HG02642 (cell line): ENCODE results near the gene TCFL5.
A peak's percentile ranks its signal among the peaks of the same experiment; 100 is the strongest.
"Not testable (repeated sequence)": the region's sequence is repeated elsewhere in the genome, so short reads cannot be mapped to it uniquely, and the experiment has no call there.

Source experiments
- ATAC-seq: cut with Tn5 transposase; IDR thresholded peaks from one replicate; pipeline ENCODE4 v1.9.1; 2021; ENCODE audit warnings: mild to moderate bottlenecking; ENCODE audit not compliant: unreplicated experiment, poor library complexity

TCFL5 gene

DNA sequence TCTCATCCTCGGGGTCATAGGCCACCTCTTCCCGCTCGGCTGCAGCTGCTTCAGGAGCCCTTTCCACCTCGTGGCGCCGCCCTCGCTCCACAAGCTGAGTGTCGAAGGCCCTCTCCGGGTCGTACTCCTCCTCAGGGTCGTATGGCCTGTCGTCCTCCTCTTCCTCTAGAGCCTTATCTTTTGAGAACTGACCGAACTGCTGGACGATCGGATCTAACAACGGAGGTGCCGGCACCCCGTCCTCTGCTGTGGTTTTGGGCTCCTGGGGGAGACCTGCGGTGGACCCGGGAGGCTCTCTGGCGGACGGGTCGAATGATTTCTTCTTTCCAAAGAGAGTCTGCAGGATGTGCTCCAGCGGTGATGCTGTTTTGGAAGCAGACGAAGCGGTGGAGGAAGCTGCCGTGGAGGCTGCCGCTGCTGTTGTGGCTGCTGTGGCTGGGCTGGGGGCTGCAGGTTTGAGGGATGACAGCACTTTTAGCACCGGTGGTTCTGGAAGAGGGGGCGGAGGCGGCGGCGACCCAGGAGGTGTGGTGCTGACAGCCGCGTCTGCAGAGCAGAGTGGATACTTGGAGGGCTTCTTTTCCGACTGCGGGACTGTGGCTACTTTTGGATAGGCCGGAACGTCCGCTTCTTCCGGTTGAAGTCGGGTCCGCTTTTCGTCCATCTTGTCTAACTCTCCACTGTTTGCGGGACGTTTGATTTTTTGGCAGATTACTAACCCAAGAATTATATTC, 20.2 kb upstream of the TCFL5 start:
- ATAC-seq: no peak

DNA sequence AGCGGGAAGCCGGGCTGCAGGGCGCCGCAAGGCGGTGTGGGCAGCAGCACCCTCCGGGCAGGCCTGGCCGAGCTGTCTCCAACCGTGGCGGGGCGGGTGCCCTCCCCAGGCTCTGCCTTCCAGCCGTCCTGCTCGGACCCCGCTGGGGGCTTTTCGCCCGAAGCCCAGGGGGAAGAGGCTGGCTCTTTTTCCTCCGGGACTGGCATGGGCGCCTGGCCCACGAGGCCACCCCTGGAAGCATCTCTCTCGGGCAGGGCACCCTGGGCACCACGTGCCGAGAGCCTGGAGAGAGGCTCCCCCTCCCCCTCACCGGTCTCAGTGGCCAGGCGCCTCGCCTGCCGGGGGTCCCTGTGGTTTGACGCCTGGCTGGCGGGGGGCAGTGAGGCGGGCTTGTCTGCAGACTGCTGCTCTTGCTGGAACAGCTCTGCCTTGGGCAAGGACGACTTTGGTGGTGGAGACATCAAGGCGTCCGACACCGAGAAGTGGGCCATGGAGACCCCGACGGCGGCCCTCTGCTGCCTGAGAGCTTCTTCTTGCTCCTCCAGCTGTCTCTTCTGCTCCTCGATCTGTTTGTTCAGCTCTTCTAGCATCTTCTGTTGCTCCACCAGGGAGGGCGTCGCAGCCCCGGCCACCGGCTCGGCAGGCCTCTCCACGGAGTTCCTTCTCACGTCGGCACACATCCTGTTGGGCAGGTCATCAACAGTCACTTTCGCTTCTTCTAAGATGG, 19.5 kb upstream of the TCFL5 start:
- no peak for ATAC-seq

DNA sequence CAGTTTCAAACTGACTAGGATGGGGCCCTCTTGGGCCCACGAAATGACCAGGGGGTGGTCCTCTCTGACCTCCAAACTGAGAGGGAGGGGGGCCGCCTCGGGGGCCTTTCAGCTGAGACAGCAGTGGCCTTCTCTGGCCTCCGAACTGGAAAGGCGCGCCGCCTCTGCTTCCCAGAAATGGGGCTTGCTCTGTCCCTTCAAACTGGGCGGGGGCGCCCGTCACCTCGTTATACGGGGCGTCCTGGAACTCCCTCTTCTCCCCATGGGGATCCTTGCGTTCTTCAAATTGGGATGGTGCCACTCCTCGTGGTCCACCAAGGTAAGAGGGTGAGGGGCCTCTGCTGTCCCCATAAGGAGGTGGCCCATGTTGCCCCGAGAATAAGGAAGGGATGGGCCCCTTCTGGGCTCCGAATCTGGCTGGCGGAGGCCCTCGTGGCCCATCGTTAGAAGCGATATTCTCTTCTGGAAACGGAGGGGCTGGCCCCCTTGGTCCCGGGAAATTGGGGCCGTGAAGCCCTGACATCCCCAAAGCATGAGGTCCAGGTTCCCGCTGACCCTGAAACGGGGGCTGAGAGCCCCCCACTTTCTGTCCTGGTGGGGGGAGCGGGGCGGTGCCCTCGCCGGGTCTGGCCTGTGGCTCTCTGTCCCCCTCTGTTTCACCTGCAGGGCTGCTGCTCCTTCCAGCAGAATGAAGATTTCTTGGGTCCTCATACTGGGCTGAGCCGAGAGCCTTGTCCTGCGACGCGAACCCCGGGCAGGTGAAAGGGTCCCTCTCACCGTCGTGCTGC, 18.7 kb upstream of the TCFL5 start:
- no peak for ATAC-seq

DNA sequence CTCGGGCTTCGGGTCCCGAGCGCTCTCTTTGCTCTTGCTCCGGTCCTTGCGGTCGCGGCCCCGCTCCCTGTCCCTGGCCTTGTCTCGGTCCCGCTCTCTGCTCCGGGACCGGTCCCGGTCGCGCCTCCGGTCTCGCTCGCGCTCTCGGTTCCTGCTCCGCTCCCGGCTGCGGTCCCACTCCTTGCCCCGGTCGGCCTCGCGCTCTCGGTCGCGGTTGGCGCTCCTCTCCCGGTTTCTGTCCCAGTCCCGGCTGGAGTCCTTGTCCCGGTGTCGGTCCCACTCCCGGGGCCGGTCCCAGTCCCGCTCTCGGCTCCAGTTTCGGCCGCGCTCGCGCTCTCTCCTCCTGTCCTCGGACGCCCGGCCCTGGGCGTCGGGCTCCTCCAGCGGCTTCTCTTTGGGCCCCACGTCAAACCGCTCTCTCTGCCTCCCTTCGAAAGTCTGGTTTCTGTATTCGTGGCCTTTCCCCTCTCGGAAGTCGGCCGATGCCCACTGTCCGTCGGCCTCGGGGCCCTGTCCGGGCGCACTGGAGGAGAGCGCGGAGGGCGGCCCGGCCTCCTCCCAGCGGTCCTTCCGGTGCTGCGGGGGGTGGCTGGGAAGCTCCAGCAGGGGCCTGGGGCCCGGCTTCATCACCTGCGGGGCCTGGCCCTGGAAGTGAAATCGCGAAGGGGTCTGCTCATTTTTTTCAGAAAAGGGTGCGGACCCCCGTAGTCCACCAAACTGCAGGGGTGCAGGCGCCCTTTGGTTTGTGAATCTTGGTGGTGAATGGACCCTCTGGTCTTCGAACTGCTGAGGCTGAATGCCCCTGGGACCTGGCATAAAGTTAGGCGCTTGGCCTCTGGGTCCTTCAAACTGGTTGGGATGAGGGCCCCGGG, 17.9 kb upstream of the TCFL5 start:
- ATAC-seq: no peak

GRCh38 chr20:62878244-62879038, 16.8 kb upstream of the TCFL5 start:
- ATAC-seq: no peak

DNA sequence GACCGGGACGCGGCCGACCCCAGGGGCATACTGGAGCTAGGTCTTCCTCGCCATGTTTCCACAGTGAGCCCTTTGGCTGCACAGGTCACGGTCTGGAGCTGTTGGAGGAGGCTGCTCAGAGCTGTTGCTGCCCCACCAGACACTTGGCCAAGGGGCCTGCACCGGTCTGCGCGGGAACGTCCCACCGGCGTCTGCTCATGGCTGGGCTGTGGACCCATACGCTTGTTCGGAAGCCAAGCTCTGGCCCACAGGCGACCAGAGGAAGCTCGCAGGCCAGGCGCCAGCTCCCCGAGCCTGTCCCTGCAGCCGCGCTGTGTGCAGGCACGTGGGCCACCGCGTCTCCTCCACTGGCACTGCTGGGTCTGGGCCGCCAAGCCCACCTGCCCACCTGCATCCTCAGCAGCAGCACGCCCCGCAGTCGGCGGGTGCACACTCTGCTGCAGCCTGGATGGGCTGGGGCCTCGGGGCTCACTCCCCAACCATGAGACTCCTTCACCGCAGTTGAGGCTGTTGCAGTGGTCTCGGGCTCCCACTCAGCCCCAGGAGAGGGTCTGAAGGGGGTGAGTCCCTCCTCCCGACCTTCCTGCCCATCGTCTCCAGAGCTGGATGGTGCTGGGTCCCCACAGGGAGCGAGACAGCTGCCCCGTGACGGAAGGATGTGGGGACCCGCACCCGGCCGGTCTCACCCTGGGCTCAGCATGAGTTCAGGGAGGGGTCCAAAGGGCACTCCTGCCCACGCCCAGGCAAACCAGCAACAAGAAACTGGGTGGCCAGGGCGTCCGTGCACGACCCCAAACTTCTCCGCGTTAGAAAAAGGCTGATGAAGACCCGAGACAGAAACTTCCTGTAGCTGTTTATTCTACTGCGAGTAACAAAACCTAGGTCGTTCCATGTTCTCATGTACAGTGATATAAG, 15.5 kb upstream of the TCFL5 start:
- no peak for ATAC-seq

DNA sequence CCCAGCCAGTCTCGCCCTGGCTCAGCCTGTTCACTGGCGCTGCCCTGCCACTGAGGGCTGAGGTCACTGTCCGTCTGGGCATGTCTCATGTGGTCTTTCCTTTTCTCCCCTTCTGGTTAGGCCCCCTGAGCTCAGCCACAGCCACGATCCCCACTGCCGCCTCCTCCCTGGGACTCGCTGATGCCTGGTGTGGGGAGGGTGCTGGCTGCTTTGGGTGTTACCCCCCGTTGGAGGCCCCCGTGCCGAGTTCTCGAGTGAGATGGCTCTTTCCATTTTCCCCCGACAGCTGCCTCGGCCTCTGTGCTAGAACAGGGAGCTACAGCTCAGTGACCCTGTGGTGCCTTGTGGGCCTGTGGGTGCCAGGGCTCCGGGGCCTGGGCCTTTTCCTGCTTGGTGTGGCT, 14.9 kb upstream of the TCFL5 start:
- ATAC-seq: no peak

GRCh38 chr20:62875419-62876361, 14.1 kb upstream of the TCFL5 start:
- no peak for ATAC-seq

- ATAC-seq: no peak
These were observed 13.3 kb upstream of the TCFL5 start for GRCh38 chr20:62874964-62875344.

- ATAC-seq: not testable (repeated sequence)
These were observed 12.0 kb upstream of the TCFL5 start for GRCh38 chr20:62873681-62874031.

GRCh38 chr20:62873280-62873679, 11.7 kb upstream of the TCFL5 start:
- ATAC-seq: no peak

- ATAC-seq: no peak
These were observed 11.2 kb upstream of the TCFL5 start for GRCh38 chr20:62872862-62873261.

GRCh38 chr20:62872184-62872847, 10.7 kb upstream of the TCFL5 start:
- no peak for ATAC-seq

GRCh38 chr20:62864207-62864606, 2.6 kb upstream of the TCFL5 start:
- no peak for ATAC-seq

DNA sequence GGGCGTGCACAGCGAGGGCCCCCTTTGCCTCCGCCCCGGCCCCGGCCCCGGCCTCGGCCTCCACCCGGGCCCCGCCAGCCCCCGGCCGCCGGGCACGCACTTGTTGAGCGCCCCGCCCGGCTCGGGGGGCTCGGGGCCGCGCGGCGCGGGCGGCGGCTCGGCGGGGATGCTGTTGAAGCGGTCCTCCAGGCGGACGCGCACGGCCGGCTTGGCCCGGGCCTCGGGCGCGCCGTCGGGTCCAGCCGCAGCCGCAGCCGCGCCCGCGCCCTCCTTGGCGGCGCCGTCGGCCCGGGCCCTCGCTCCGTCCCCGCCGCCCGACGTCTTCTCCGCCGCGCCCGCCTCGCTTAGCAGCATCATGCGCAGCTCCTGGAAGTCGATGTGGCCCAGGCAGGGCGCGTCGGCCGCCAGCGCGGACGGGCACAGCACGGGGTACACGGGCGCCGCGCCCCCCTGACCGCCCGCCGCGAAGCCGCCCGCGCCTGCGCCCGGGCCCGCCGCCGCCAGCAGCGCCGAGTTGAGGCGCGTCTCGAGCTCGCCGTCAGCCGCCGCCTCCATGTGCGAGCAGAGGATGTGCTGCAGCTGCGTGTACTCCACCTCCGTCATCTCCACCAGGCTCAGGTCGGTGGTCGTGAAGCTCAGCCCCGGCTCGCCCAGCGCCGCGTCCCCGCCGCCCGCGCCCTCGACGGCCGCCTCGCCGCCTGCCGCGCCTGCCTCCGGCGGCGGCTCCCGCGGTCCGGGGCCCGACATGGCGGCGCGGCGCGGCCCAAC, 514 bp downstream of the TCFL5 start:
- peak; percentile 35 for ATAC-seq

GRCh38 chr20:62860391-62860923, 1.2 kb downstream of the TCFL5 start:
- no peak for ATAC-seq
